Activated CD8-positive, alpha-beta memory T cell treated with anti-CD3 and anti-CD28 coated beads, Interleukin-2, amount 50 U/mL, for 4 hours (primary cell): Measurements from ENCODE around the gene PITRM1.
"Not testable (repeated sequence)": the region's sequence is repeated elsewhere in the genome, so short reads cannot be mapped to it uniquely, and the experiment has no call there.

Source experiments
- DNase-seq: peaks from one replicate; pipeline ENCODE4 v3.0.0-alpha.2; 2020

The PITRM1 gene, protein sequence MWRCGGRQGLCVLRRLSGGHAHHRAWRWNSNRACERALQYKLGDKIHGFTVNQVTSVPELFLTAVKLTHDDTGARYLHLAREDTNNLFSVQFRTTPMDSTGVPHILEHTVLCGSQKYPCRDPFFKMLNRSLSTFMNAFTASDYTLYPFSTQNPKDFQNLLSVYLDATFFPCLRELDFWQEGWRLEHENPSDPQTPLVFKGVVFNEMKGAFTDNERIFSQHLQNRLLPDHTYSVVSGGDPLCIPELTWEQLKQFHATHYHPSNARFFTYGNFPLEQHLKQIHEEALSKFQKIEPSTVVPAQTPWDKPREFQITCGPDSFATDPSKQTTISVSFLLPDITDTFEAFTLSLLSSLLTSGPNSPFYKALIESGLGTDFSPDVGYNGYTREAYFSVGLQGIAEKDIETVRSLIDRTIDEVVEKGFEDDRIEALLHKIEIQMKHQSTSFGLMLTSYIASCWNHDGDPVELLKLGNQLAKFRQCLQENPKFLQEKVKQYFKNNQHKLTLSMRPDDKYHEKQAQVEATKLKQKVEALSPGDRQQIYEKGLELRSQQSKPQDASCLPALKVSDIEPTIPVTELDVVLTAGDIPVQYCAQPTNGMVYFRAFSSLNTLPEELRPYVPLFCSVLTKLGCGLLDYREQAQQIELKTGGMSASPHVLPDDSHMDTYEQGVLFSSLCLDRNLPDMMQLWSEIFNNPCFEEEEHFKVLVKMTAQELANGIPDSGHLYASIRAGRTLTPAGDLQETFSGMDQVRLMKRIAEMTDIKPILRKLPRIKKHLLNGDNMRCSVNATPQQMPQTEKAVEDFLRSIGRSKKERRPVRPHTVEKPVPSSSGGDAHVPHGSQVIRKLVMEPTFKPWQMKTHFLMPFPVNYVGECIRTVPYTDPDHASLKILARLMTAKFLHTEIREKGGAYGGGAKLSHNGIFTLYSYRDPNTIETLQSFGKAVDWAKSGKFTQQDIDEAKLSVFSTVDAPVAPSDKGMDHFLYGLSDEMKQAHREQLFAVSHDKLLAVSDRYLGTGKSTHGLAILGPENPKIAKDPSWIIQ

DNA sequence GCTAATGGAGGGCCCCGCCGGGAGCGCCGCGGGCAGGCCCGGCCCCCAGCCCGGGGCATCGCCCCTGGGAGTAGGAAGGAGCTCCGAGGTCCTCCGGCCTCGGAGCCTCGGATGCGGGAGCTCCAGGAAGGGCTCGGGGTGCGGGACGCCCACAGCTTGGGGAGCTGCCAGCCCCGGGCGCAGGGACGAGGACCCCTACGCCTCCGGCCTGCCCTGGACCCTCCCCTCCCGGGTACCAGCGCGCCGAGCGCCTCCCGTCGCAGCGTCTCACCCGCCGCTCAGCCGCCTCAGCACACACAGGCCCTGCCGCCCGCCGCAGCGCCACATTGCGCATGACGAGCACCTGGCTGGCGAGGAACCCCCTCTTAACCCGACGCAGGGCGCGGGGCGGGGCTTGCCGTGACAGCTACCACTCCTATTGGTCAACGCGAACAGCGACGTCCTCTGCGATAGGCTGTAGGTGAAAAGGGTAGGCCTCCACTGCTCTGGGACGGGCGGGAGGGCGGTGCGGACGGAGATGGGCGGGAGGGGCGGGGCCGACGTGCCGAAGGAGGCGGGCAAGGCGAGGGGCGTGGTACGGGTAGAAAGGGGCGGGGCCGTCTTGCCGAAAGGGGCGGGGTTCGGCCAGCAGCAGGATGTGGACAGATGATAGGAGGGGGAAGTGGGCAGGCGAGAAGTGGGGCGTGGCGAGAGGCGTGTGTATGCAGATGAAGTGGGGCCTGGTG lies at the start of gene PITRM1:
Gene PITRM1 (minus strand): TSS at position 337 of the 725 bp plus-strand sequence. CDS start 10 bp downstream, at position 327.
- DNase-seq = peak; percentile 99

DNA sequence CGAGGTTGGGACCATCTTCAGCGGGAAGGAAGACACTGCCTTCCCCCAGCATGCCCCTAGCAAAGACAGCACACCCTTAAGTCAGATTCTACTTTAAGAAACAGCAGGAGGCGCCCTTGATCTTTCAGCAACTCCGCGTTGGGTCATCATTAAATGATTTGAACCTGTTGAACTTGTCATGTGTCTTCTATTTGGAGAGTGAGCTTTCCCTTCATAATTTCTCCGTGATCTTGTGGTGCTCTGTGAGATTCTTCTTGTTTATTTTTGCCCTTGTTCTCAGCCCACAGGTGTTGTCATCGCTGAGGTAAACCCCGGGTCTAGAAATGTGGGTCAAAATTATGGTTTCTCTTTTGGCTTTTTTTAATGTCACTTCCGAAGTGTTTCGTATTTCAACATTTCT lies 49.5 kb upstream of the PITRM1 start:
- no peak for DNase-seq

DNA sequence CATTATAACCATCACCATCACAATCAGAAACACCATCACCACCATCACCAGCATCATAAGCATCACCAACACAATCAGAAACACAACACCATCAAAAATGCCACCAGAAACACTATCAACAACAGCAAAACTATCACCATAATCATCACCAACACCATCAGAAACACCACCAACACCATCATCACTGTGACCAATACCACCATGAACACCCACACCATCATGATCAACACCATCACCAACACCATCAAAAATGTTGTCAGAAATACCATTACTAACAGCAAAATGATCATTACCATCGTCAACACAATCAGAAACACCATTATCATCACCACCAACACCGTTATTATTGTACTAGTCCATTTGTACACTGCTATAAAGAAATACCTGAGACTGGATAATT lies 49.0 kb upstream of the PITRM1 start:
- DNase-seq = not testable (repeated sequence)

DNA sequence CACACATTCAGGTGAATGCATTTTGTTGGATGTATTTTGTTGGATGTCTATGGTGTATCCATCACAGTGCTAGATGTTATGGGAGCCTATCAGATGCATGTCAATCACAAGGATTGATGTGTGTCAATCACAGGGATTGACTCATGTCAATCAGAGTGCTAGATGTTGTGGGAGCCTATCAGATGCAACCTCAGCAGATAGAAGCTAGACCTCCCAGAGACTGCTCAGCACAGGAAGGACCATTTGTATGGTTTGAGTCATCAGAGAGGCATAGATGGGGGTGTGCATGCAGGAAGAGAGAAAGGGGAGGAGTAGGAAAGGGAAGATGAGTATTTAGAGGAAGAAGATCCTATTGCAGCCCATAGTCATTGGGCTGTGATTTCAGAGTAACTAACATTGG lies 48.3 kb upstream of the PITRM1 start:
- no peak for DNase-seq

DNA sequence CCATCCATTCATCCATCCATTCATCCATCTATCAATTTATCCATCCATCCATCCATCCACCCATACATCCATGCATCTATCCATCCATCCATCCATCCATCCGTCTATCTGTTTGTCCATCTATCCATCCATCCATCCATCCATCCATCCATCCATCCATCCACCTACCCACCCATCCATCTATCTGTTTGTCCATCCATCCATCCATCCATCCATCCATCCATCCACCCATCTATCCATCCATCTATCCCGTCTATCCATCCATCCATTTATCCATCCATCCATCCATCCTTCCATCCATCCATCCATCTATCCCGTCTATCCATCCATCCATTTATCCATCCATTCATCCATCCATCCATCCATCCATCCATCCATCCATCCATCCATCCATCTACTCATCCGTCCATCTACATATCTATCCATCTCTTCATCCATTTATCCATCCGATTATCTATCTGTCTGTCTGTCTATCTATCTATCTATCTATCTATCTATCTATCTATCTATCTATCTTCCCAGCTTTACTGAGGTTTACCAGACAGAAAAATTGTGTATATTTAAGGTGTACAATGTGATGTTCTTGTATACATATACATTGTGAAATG lies 46.5 kb upstream of the PITRM1 start:
- DNase-seq = not testable (repeated sequence)

DNA sequence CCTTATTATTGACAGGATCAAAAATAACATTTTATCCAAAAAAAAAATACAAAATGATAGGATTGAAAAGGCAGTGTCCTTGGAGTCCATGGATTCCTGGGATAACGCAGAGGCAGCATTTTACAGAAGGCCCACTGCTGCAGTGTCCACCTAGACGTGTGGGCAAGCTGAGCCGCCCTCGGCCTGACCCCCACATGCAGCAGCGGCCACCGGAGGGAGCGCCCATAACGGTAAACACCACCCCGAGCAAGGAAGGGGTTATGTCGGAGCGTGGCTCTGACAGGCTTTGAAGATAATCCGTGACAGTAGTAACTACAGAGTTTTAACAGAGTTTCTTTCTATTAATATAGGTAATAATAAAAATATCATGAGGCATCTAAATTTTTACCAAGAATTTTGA lies 45.3 kb upstream of the PITRM1 start:
- no peak for DNase-seq

DNA sequence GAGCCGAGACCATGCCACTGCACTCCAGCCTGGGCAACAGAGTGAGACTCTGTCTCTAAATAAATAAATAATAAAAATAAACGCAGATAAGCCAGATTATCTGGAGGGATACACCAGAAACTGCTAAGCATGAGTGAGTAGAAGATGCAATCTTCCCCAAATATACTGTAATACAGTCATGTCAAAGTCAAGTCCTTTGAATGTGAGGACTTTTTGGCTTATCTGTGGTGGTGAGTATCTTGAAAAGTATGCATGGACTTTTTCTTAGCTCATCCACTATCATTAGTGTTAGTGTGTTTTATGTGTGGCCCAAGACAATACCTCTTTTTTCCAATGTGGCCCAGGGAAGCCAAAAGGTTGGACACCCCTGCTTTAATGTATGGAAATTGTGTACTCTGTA lies 44.7 kb upstream of the PITRM1 start:
- DNase-seq = no peak

DNA sequence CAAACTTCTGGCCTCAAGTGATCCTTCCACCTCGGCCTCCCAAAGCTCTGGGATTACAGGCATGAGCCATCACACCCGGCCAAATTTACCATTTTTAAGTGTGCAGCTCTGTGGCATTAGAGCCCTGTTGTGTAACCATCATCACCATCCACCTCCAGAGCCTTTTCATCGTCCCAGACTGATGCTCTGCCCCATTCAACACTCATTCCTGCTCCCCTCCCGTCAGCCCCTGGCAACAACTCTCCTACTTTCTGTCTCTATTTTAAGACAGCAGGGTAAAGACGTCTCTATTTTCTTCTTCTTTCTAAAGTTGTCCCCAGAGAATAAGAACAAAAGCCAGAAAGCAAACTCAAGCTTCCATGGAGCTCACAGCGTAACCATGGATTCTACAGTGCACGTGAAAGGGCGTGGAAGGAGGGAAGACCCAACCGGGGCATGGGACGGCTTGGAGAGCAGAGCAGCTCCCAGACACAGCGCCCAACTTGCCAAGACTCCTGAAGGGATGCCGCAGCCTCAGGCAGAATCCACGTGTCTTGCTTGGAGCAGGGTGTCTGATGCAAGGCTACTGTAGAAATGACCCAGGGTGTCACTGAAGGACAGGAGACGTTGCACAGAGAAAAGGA lies 42.7 kb upstream of the PITRM1 start:
- DNase-seq = no peak

DNA sequence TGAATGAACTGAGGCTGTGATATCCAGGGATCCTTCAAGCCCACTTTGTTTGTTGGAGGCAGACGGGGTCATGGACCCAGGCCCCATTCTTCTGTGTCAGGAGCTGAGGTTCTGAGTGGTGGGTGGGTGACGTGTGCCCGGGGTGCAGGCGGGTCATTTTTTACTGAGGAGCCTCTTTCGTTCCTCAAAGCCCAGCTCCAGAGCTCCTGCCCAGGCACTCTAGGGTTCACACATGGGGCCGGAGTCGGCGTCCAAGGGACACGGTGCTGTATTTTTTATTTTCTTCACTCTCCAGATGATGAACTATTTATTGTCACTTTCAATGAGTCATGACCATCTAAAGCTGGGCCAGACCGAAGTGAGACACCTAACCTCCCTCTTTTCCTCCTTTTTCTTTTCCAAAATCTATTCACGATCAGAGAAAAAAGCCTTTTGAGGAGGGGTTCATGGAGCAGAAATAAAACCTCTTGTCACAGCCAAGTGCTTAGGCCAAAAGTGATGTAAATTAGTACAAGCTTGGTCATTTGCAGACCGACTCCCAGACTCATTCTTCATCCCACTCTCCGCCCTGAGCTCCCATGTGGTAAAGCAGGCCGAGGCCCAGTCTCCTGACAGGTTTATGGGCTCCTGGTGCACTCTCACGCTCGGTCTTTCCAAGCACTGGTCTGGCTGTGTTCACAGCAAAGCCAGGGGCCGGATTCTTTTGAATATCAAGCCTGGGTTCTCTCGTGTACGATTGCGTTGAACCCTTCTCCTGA lies 41.4 kb upstream of the PITRM1 start:
- no peak for DNase-seq

DNA sequence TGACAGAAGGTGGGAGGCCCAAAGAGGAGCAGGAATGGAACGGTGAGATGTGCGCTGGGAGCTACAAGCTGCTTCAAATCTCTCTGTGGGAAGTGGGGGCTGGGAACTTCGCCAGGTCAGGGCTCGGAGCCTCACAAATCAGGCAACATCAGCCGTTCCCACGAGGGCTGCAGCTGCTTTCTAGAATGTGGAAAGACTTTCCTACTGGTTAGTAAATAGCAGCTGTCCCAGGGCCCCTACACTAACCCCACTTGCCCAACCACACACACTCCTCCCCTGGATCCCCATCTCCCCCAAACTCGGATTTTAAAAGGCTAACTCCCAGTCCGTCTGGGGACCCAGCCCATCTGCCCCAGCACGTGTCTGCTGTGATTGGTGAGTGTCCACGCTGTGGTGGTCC lies 40.6 kb upstream of the PITRM1 start:
- no peak for DNase-seq

DNA sequence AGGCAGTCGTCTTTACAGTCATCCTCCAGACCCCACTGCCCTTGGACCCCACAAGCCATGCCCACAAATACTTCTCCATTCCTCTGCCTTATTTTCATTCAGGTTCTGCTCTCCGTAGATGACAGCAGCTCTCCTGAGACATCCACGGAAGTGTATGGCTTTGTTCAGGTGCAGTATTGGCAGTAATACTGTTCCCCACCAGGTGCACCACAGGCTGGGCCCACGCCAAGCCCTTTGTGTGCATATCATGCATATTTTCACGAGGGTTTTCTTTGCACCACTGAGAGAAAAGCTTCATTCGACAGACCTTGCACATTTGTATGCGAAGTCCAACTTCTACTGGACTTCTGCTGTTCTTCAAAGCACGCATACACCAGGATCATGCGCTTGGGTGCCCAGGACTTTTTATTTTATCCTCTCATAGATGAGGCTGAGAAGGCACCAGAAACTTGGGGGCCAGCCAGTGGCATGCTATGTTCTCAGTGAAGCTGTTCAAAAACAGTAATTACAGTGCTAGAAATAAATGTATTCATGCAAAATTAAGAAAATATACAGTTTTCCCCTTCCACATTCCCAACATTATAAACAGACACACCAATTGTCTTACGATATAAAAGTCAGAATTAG lies 37.8 kb upstream of the PITRM1 start:
- DNase-seq = no peak

DNA sequence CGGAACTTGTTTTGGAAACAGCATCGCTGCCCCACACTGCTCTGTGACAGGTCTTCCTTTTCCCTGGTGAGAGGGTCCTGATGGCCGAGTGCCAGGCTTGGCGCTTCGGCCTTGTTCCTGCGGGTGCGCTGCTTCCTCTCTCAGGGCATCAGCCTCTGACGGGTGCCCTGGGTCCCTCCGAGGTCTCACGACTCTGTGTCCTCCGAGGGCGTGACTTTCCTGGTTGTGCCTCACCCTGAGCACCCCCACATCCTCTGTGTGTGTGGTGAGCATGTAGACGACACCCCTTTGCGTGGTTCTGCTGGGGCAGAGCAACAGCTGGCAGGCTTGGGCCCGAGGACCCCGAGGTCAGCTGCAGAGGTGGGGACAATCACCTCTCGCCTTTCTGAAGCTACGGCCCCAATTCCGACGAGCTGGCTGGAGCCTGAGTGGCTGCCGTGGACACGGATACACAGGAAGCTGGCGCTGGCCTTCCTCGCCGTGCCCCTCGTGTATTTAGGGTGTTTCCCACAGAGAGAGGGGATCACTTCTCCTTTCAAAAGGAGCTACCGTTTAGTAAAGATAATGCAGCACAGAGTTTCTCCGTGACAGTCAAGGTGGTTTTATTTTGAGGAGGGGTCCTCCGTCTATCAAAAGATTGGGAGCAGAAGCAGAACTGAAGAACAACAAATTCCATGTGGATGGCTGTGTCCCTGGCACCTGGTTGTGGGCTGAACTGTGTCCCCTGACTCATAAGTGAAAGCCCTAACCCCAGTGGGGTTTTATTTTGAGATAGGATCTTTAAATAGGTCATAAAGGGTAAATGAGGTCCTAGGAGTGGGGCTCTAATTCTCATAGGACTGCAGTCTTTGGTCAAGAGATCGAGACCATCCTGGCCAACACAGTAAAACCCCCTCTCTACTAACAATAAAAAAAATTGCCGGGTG lies 36.2 kb upstream of the PITRM1 start:
- DNase-seq = no peak

DNA sequence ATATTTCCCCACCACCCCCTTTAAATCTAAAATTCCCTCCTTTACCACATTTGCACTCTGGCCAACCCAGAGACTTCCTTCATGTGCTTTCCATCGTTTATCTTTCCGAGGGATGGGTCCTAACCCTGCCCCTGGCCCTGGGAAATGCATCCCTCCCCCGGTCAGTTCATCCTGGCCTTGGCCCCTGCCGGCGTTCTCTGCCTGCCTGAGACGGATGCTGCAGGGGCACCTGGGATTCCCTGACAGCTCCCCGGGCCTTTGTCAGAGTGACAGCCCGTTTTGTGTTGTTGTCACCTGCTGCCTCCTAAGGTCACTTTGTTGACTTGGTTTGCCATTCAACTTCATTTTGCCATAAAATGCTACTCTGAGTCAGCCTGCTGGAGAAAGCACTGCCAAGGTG lies 34.8 kb upstream of the PITRM1 start:
- no peak for DNase-seq

DNA sequence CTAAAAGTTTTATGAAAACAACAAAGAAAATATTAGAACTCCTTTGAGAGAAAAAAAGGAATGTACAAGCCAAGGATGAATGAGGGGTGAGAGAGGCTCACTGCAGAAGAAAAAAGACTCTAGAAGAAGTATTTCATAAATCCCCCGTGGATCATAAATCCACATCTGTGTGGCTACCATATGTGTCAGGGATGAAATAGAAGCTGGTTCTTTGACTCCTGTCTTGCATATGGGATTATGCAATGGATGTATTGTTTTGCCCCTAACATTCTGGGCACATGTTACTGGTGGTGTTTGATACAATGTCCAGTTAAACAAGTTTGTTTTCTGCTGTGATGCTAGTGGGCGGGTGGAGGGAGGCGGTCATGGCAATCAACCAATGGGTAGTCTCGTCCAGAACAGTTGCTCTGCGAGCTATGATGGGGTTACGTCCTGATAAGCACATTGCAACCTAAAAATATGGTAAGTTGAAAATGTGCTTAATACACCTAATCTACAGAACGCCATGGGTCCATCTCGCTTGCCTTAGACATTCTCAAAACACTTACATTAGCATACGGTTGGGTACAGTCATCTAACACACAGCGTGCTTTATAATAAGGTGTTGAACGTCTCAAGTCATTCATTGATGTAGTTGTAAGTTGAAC lies 34.1 kb upstream of the PITRM1 start:
- DNase-seq = no peak

DNA sequence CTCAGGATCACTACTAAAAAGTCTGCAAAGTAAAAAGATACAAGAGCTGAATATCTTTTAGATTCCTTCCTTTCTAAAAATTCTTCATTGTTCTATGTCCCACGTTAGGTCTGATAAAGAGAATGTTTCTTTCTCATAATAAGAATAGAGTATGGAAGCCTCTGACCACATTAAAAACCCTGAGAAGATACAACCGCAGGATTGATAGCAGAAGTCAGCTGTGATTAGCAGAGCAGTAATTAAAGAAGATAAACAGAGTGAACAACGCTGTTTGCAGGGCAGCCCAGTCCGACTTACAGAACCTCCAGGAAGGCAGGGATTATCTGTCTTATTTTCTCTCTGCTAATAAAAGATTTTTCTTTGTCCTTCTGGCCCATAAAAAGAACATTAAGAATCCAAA lies 31.4 kb upstream of the PITRM1 start:
- DNase-seq = no peak

DNA sequence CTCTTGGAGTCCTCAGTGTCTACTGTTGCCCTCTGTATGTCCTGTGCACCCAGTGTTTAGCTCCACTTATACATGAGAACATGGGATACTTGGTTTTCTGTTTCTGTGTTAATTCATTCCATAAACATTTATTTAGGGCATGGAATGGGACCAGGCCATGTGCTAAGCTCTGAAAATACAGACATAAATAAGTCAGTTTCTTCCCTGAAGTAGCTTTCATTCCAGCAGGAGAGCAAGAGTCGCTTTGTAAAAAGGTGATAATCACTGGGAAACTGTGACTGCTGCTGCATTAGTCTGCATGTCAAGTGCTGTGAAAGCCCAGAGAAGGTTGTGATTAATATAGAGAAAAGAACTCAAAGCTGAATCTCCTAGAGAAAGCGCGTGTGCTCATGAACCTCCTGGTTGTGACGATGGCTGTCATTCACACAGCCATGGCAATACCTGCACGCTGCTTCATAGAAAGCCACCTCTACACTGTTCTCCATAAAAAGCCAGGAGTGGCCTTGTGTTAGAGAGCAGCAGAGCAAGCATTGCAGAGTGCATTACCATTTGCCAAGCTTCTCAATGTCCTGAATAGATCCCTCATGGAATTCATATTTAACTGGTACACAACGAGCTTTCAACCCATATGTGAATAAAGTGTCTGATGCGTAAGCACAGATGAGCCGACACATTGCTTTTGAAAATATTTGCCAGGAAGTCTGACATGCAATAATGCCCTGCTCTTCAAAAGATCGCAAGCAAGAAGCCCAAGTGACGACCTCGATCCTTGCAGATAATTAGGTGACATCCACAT lies 30.6 kb upstream of the PITRM1 start:
- DNase-seq = no peak

DNA sequence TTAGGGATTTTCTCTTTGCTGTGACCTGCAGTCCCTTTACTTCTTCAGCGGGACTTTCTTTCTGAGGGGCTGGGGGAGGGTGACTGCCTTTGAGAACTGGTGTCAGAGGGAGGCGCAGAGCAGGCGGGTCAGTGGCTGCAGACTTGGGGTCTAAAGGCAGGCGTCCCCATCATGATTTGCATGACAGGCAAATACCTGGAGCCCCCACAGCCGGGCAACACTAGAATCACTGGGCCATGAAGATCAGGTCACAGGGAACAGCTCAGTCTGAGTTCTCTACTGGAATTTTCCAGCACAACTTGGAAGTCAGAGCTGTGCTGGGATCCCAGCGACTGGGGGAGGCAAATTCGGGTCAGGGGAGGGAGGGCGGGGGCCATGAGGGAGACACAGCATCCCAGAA lies 29.2 kb upstream of the PITRM1 start:
- no peak for DNase-seq

DNA sequence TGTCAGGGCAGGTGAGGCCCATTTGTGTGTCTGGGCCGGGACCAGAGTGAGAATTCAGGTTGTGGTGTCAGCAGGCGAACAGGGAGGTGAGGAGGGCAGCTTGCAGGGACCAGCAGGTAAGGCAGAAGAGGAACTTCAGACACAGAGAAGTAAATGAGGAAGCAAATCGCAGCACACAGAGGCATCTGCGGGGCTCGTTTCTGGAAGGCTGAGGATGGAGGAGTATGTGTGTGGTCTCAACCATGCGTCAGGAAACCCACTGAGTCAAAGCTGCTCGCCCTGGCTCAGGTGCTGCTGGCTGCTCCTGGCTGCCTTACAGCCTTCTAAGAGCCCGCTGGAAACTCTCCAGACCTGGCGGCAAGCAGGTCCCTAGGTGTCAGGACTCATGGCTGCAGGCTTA lies 26.9 kb upstream of the PITRM1 start:
- DNase-seq = no peak
